CD4-positive, alpha-beta T cell treated with Interleukin-12 subunit alpha and Interleukin-12 subunit beta, for 1 hour (primary cell): ENCODE data around the gene USP30.
"Not testable (repeated sequence)": the region's sequence is repeated elsewhere in the genome, so short reads cannot be mapped to it uniquely, and the experiment has no call there.

Experiments
- DNase-seq: peaks from one replicate; pipeline ENCODE4 v3.0.0-alpha.2; 2020

The USP30 gene

DNA sequence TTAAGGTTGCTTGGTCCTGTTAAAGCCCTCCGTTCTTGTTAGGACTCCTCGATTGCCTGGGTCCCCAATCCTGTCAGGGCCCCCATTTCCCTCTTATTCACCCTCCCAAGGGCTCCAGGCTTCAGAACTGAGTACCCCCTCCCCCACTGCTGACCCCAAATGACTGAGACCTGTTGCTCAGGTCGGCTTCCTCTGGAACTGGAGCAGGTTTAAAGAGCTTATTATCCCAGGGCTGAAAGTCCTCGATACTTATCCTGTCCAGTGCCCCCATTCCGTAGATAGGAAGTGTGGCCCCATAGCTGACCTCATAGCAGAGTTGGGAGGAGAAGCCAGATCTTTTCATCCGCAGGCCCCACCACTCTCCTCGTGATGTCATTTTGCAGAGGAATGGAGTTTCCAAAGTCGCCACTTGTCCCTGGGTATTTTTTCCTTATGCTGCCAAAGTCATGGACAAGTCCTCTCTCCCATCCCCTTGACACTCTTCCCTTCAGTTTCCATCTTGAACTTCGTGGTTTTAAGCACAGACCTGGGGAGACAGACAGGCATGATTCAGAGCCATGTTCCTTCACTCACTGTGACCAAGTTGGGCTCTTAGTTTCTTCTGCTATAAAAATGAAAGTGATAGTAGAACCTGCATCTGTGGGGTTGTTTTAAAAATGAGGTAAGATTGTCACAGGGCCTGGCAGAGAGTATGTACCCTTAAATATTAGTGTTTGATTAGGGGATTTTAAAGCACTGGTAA lies 1.2 kb downstream of the USP30 start:
- peak; percentile 70 for DNase-seq

DNA sequence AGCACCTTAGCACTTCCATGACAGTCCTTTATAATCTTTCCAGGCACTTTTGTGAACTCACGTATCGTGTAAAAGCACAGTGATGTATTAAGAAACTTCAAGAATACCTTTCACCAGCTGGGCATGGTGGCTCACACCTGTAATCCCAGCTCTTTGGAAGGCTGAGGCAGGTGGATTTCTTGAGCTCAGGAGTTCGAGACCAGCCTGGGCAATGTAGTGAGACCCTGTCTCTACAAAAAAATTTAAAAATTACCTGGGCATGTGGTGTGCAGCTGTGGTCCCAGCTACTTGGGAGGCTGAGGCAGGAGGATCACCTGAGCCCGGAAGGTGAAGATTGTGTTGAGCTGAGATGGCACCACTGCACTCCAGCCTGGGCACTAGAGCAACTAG lies 1.7 kb downstream of the USP30 start:
- not testable (repeated sequence) for DNase-seq

DNA sequence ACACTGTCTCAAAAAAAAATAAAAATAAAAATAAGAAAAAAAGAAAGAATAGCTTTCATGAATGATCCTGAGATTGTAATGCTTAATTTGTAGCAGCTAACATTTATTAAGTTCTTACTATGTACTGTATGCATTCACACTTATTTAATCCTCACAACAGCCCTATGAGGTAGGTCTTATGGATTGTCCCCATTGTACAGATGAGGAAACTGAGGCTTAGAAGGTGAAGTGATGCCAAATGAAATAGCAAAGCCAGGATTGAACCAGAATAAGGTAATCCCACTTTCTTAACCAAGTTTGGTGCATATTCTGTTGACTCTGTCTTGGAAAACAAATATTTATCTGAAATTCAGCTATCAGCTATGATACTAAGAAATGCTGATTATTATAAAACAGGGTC lies 2.1 kb downstream of the USP30 start:
- DNase-seq: no peak

DNA sequence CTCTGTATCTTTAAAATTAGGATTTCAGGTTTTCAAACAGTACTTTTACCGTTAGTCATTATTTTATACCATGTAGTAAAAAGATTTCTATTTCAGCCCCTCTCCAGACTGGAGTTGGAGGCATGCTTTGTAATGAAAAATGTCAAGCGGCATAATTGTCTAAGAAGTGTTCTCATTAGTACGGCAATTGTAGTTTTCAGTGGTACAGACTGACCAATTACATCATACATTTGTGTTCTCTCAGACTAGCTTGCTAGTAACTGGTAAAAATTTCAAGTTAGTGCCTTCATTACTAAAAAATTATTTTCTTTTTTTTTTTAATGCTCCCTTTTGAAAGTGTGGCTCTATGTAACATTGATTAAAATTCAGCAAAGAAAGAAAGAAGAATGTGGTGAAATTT lies 4.5 kb downstream of the USP30 start:
- no peak for DNase-seq

DNA sequence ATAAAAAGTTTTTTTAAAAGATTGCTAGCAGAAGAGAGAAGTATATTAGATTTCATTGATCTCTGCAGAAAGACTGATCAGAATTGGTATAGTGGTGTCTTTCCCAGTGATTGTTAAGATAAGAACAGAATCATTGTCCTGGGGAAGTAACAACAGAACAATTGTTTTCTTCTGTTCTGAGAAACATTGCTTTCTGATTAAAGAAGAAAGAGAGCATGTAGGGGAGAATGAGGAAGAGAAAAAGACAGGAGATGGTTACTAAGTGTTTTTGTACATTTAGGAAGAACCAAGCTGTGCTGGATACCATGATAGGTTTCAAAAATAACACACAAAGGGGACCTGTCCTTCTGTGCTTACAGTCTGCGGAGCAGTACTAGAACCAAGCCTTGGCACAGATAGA lies 5.0 kb downstream of the USP30 start:
- no peak for DNase-seq

DNA sequence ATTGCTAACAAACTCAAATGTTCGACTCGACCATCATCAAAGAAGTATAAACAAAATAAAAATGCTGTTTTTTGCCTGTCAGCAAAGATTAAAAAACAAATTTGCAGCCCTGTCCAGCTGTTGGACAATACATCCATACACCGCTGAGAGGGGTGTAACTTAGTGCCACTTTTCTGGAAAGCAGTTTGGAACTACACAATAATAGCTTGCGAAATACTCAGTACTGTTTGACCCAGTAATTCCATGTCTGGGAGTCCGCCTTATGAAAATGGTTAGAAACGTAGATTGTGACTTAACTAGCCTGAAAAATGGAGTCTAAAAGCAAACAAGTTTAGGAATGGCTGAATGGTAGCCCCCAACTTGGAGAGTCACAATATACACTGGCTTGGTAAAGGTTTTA lies 6.4 kb downstream of the USP30 start:
- DNase-seq: no peak

DNA sequence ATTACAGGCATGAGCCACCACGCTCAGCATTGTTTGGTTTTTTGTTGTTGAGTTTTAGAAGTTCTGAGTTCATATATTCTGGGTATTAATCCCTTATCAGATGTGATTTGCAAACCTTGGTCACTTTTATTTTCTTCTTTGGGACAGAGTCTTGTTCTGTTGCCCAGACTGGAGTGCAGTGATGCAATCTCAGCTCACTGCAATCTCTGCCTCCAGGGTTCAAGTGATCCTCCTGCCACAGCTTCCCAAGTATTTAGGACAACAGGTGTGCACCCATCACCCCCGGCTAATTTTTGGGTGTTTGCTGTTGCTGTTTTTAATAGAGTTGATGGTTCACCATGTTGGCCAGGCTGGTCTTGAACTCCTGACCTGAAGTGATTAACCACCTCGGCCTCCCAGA lies 11.8 kb downstream of the USP30 start:
- no peak for DNase-seq

DNA sequence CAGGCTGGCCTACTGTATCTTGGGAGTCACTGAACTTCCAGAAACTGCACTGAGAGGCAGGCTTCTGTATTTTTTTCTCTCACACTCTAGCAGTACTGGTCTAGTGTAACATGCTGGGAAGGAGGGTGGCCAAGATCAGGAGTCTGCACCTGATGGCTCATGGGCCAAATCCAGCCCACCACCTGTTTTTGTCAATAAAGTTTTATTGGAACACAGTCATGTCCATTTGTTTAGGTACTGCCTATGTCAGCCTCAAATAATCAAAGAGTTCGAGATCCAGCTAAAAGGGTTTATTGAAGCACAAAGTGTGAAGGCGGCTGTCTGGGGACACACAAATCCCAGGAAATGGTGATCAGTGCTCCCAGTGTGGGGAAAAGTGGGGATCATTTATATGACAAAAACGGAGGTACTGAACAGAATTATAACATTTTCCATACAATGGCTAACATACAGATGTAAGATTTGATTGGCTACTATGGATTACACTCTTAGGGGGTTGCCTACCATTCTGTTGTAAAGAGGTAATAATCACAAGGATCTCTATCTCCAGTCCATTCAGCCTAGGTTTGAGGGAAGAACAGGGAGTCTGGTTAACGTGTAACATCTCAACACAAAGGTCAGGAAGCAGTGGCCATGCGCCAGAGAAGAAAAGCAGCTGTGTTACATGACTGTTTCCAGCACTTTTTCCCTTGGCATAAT lies 12.9 kb downstream of the USP30 start:
- no peak for DNase-seq

DNA sequence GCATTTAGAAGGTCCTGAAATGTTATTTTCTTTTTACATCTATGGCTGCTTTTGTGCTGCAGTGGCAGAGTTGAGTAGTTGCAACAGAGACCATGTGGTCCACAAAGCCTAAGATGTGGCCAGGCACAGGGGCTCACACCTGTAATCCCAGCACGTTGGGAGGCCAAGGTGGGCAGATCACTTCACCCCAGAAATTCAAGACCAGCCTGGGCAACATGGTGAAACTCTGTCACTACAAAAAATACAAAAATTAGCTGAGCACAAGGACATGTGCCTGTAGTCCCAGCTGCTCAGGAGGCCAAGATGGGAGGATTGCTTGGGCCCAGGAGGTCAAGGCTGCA lies 13.4 kb downstream of the USP30 start:
- DNase-seq: no peak

DNA sequence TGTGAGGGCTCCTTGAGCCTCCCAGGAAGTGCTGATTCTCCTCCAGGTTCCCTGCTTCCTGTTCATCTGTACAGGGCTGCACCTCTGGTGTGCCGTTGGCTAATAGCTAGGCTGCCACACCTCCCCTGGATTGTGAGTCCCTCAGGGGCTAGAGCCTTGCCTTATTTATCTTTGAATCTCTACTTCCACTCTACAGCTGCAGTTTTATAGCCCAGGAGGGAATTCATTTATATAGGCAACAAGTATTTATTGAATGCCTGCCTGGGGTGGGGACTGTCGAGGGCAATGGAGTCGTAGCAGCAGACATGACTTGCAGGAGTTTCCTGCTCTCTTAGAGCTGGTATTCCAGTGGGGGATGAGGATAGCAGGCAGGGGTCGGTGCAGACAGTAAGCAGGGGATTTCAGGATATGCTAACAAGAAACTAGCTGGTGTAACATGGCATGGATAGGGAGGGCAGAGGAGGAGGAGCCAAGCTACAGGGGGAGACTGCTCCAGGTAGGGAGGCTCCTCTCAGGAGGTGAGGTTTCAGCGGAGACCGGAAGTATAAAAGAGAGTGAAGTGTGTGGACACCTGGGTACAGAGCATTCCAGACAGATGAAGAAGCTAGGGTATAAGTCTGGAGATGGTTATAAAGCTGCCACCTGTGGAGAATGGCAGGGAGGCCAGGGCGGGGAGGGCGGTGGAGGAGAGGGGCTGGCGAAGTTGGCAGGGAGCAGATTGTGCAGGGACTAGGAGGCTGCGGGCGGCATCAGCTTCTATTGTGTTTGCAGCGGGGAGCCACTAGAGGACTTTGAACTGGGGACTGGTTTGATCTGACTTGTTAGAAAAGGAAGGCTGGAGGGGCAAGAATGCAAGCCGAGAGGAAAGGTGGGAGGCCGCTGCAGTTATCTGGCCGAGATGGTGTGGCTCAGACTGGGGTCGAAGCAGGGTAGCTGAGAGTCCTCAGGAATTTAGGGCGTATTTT lies 17.2 kb downstream of the USP30 start:
- DNase-seq: no peak

DNA sequence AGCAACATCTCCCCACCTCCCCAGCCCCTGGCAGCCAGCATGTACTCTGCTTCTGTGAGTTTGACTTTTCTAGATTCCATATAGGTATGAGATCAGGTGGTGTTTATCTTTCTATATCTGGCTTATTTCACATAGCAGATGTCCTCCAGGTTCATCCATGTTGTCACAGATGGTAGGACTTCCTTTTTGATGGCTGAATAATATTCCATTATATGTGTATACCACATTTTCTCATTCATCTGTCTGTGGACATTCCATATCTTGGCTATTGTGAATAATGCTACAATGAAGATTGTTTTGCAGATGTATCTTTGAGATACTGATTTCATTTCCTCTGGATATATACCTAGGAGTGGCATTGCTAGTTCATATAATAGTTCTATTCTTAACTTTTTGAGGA lies 22.5 kb downstream of the USP30 start:
- no peak for DNase-seq

DNA sequence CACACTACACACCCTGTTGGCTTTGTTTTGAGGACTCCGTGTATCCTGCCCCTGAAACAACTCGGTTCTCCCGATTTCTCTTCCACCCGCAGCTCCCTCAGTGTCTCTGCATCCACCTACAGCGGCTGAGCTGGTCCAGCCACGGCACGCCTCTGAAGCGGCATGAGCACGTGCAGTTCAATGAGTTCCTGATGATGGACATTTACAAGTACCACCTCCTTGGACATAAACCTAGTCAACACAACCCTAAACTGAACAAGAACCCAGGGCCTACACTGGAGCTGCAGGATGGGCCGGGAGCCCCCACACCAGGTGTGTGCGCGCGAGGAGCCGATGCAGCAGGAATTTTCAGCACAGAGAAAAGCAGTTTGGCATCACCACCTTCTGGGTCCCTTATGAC lies 30.4 kb downstream of the USP30 start:
- no peak for DNase-seq

DNA sequence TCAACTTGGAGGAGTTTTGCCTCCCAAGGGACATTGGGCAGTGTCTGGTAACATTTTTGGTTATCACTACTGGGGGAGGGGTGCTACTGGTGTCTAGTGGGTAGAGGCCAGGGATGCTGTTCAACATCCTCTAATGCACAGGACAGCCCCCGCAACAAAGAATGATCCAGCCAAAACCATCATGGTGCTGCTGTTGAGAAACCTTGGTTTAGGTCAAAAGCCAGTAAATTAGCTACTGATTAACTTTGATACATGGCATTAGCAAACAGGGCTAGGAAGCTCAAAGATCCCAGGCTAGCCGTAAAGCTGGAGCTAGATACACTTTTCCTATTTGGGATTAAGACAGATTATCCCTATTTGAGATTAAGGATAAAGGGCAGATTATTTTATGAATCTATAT lies 32.0 kb downstream of the USP30 start:
- no peak for DNase-seq

DNA sequence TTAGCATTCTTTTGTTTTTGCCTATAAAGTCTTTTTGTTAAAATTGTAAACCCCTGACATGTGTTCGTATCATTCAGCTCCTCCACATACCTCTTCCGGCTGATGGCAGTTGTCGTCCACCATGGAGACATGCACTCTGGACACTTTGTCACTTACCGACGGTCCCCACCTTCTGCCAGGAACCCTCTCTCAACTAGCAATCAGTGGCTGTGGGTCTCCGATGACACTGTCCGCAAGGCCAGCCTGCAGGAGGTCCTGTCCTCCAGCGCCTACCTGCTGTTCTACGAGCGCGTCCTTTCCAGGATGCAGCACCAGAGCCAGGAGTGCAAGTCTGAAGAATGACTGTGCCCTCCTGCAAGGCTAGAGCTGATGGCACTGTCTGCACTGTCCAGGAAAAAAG lies 33.2 kb downstream of the USP30 start:
- no peak for DNase-seq

DNA sequence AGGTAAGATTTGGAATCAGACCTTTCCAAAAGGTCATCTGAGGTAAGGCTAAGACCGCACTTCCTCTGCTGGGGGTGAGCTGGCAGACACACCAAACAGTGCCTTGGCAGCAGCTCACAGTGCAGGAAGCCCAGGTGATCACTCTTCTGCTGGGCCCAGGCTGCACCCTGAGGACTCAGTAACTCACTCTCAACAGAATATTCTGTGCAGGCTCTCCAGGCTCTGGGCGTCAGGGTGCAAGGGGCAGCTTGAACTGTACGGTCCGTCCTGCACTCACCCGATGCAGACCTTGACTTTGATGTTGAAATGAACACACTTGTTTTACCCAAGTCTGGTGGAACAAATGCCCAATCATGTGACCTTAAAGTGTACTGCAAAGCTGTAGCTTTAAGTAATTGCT lies 34.9 kb downstream of the USP30 start:
- DNase-seq: no peak

DNA sequence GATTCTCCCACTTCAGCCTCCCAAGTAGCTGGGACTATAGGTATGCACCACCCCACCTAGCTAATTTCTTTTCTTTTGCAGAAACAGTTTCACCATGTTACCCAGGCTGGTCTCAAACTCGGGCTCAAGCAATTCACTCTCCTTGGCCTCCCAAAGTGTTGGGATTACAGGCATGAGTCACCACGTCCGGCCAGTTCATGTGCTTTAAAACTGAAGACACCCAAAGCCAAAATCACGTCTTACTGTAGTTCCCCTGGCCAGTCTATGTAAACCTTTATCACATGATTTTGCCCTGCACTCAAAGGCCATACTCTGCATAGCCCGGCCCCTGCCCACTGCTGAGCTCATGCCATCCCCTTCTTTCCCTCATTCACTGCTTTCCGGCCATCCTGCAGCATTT lies 36.4 kb downstream of the USP30 start:
- no peak for DNase-seq

DNA sequence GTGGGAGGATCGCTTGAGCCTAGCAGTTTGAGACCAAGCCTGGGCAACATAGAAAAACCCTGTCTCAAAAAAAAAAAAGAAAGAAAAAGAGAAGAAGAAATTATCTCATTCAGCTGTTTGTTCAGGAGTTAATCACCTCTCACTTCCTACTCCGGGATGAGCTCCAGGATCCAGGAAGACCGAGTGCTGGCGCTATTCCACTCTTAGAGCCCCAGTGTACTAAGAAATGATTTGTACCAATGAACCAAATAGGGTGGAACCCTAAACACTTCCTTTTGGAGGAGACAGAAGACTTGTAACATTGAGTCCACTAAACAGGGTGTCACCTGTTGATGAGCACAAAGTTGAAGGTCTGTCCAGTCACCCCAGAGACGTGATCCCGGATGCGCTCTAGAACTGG lies 37.3 kb downstream of the USP30 start:
- DNase-seq: no peak

DNA sequence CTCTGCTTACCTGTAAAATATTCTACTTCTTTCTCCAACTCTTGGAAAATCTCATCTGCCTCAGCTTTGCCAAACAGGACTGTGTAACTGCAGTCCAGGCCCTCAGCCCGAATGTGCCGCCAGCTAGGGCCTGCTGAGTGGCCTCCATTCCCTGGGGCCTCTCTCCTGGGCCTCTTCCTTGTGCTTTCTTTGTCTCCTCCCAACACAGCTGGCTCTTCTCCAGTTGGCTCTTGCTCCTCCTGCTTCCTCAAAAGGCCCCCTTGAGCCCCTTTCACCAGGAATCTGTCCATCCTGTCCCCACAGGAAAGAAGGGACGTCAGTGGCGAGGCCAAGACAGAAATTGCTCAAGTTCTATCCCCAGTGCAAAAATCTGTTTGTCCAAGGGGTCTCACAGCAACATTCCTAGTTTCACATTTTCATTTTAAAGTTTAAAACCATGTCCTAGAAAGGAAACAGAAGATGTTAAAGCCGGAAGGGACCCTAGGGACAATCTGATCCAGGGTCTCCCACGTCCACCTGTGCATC lies 40.2 kb downstream of the USP30 start:
- DNase-seq: no peak

DNA sequence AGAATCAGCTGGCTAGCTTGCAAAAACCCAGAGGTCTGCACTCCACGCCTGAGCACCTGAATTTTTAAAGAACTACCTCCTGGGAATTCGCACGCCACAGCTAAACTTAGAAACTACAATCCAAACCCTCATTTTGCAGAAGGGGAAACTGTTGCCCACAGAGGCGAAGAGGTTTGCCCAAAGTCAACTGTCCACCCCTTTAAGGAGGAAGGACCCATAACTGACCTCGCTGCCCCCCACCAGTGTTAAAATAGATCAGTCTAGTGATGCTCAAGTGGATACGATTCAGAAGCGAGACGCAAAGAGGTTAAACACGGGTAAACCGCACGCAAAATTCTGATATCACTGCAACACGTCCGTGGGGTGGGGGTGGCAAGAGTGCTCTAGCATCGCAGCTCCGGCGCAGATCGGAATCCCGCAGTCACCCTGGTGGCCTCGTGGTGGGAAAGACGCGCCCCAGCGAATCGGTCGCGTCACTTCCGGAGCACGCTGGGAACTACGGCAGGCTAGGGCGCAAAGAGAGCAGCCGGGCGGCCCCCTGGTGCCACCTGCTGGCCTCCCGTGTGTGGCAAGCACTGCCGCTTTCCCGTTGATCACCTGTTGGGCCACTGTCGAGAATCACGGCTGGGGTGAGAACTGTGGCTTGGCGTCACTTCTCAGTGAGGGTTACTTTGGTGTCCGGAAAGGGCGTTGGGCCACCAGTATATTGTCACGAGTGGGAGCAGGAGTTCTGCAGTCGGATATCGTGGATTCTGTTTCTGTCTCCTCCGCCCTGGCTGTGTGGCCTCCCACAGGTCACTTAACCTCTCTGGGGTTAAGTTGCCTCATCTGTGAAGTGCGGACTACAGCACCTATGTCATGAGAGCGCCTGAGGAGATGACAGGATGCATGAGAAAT lies 40.9 kb downstream of the USP30 start, which contains the start of gene ALKBH2:
Gene ALKBH2, minus strand, starts transcription at position 451 of the 897 bp plus-strand sequence. CDS start 686 bp downstream, outside the sequence.
- DNase-seq: peak; percentile 96

DNA sequence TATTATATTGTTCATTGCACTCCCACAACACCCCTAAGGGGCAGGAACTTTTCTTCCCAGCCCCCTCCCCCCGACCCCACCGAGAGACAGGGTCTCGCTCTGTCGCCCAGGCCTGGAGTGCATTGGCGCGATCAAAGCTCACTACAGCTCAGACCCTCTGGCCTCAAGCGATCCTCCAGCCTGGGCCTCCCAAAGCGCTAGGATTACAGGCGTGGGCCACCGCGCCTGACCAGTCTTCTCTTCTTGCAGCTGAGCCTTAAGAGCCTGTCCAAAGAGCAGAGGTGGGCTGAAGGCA lies 44.7 kb downstream of the USP30 start:
- no peak for DNase-seq

DNA sequence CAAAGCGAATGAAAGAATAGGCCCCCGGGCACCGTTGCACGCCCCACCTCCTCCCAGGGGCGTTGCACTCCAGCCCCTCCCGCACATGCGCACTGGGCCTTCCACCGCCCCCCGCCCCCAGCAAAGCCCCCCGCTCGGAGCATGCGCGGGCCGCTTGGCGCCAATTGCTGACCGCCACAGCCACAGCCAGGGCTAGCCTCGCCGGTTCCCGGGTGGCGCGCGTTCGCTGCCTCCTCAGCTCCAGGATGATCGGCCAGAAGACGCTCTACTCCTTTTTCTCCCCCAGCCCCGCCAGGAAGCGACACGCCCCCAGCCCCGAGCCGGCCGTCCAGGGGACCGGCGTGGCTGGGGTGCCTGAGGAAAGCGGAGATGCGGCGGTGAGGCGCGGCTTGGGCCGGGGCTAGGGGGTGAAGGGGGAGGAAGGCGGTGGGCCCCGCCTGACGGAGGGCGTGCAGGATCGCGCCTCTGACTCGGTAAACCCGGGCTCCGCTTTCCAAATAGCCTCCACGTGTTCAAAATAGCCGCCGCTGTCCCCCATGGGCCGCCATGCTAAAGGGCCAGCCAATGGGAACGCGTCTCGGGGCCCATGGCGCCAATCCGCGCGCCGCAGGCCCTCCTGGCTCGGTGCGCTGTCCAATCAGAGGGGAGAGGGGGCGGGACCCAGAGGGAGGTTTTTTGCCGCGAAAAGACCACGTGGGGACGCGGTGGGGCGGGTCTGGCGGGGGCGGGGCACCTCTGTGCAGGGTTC lies 45.2 kb downstream of the USP30 start, which contains the start of gene UNG:
Gene UNG, plus strand, starts transcription at position 163 of the 748 bp plus-strand sequence. Its CDS starts 83 bp downstream, at position 246.
- peak; percentile 97 for DNase-seq

DNA sequence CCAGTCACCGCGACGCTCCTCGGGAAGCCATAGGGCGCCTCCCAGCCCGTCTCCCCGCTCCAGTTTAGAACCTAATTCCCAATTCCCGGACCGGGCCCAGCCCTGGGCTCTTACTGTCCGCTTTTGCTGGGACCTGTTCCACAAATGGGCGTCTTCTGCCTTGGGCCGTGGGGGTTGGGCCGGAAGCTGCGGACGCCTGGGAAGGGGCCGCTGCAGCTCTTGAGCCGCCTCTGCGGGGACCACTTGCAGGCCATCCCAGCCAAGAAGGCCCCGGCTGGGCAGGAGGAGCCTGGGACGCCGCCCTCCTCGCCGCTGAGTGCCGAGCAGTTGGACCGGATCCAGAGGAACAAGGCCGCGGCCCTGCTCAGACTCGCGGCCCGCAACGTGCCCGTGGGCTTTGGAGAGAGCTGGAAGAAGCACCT lies 45.8 kb downstream of the USP30 start:
- DNase-seq: no peak
